Mucosa of descending colon (tissue), 3 donors: ENCODE data around the gene OGA. TPM values are rescaled to one million over a fixed set of nuclear protein-coding genes. Genes with fewer than 3 reads are reported as not detected.

Experiments
- ATAC-seq: fragments of 200-7000 bp; cut with Tn5 transposase; one replicate; pipeline ENCODE4 v1.9.1; 2020; ENCODE audit warnings: mild to moderate bottlenecking, moderate library complexity
- DNase-seq, 3 donors: peaks; one replicate each; pipeline ENCODE4 v3.0.0-alpha.2; 2020
- H3K36me3 ChIP-seq: fragments of 200-600 bp; one replicate; pipeline ENCODE4 v1.8.0; 2021; ENCODE audit warnings: low read depth, mild to moderate bottlenecking
- H3K4me1 ChIP-seq: fragments of 200-600 bp; one replicate; pipeline ENCODE4 v1.8.0; 2021; ENCODE audit warnings: low read depth, mild to moderate bottlenecking
- H3K4me3 ChIP-seq: fragments of 200-600 bp; one replicate; pipeline ENCODE4 v1.8.0; 2021; ENCODE audit warnings: mild to moderate bottlenecking
- H3K9me3 ChIP-seq: fragments of 200-600 bp; one replicate; pipeline ENCODE4 v1.8.0; 2021; ENCODE audit warnings: mild to moderate bottlenecking
- intact Hi-C, 2 donors: fragments of 100-400 bp; cut with DNase I in 1 of 2; cut with micrococcal nuclease in 1 of 2; formaldehyde crosslinking; loops; one replicate each; pipeline versions ENCODE4 v1.11.0 to v1.11.1; 2022; cut with DNase I, micrococcal nuclease
- total RNA-seq, 3 donors: library from RNA; stranded (reverse); fragmentation: NEBNext Ultra II Directional in 2 of 3; extraction: Animal tissue kit (Norgen Biotek cat#: 25700) in 2 of 3; gene quantifications; one replicate each; pipeline versions ENCODE4 v1.2.1 to v1.2.4, GENCODE V29; 2021 to 2023
- TF ChIP-seq, protein P1 (sequence below): fragments of 200-600 bp; IDR thresholded peaks from one replicate; pipeline ENCODE4 v1.8.0; 2022; ENCODE audit warnings: antibody characterized with exemption, mild to moderate bottlenecking
- donor health status: DM: no; HTN: no; CAD: no; lungs with moderate emphysema.
- donor health status: DM: no; HTN: no; CAD: no.
- donor health status: DM: no; HTN: yes; CAD: no.

OGA gene
- total RNA-seq, 3 donors from 2014 or later, result 80.8 to 112 (median 110) TPM

- TF ChIP-seq, protein P1, sequence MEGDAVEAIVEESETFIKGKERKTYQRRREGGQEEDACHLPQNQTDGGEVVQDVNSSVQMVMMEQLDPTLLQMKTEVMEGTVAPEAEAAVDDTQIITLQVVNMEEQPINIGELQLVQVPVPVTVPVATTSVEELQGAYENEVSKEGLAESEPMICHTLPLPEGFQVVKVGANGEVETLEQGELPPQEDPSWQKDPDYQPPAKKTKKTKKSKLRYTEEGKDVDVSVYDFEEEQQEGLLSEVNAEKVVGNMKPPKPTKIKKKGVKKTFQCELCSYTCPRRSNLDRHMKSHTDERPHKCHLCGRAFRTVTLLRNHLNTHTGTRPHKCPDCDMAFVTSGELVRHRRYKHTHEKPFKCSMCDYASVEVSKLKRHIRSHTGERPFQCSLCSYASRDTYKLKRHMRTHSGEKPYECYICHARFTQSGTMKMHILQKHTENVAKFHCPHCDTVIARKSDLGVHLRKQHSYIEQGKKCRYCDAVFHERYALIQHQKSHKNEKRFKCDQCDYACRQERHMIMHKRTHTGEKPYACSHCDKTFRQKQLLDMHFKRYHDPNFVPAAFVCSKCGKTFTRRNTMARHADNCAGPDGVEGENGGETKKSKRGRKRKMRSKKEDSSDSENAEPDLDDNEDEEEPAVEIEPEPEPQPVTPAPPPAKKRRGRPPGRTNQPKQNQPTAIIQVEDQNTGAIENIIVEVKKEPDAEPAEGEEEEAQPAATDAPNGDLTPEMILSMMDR, result no peak
- Histone ChIP-seq H3K36me3 (no peaks in the 10 kb centered on the region), H3K4me3 (no peak overlapping the region), H3K4me1 (no peaks in the 10 kb centered on the region), H3K9me3 (peaks cover 10% of the 10 kb centered on the region)
- DNase-seq (no peak), ATAC-seq (no peak)
- intact Hi-C loops, result no loop called here
These were observed 39.7 kb upstream of the OGA start for GRCh38 chr10:101857802-101858476.

- Histone ChIP-seq H3K4me3 (no peak overlapping the region), H3K4me1 (no peaks in the 10 kb centered on the region), H3K9me3 (peaks cover 10% of the 10 kb centered on the region), H3K36me3 (no peaks in the 10 kb centered on the region)
- no peak for ATAC-seq
- TF ChIP-seq, protein P1, result no peak
- intact Hi-C loops, result no loop called here
- no peak for DNase-seq
These were observed 38.4 kb upstream of the OGA start for GRCh38 chr10:101856626-101857025.

DNA sequence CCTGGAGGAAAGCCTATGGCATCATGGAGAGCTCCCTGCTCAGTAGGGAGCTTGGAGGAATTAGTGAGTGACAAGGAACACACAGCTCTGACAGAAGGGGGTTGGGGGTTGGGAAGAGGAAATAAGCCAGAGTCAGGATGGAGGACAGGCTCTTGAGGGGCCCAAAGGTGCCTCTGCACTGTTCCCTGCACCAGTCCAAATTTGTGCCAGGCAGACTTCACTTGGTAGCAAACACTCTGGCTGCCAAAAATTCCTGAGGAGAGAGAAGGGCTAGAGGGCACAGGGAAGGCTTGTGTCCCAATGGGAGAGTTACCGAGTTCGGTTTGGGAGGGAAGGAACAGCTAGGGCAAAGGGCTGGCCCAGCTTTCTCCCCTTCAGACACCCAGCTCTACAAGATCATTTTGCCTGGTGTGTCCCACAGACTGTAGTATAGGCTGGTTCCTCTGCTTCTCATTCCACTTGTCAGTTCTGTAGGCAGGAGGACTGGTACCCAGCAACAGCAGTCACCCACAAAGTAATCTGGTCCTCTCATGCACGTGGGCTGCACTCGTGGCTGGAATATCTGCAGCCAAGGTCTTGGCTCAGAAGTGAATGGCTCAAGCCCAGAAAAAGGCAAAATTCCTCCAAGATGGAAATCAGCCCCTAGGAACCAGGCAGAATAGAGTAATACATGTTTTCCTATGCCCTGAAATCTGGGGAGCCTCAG is 33.3 kb upstream of the OGA start:
- Histone ChIP-seq H3K36me3 (no peaks in the 10 kb centered on the region), H3K9me3 (no peaks in the 10 kb centered on the region), H3K4me1 (no peaks in the 10 kb centered on the region), H3K4me3 (no peak overlapping the region)
- DNase-seq (no peak), ATAC-seq (no peak)
- TF ChIP-seq, protein P1, result no peak
- intact Hi-C loops, result no loop called here

GRCh38 chr10:101850749-101851148 is 32.5 kb upstream of the OGA start:
- TF ChIP-seq, protein P1, result no peak
- no peak overlapping the region for H3K4me3 ChIP-seq
- ATAC-seq (no peak), DNase-seq (no peak)
- intact Hi-C loops, result no loop called here
- no peaks in the 10 kb centered on the region for H3K4me1 ChIP-seq
- H3K36me3 ChIP-seq, result no peaks in the 10 kb centered on the region
- no peaks in the 10 kb centered on the region for H3K9me3 ChIP-seq

DNA sequence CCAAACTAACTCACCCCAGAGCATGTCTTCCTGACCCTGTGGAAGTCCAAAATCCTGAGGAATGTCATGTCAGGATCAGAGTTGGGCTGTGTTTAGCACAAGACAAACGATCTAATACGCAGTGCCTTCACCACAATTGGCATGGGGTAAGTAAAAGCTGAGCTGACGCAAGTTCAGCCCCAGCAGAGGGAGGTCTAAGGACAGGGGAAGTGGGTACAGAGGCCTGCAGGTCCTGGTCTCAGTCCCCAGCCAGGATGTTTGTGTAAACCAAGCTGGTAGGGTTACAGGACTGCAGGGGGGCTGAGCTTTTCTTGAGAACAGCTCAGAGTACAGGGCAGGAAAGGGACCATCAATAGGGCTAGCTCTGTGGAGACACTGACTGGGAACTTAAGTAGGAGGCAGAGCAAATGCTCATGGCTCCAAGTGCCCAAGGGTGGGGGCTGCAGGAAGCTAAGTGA is 30.7 kb upstream of the OGA start:
- H3K36me3 ChIP-seq, result no peaks in the 10 kb centered on the region
- TF ChIP-seq, protein P1, result no peak
- H3K4me1 ChIP-seq, result no peaks in the 10 kb centered on the region
- no peak overlapping the region for H3K4me3 ChIP-seq
- intact Hi-C loops, result loop anchor here in 1 of 2 donors (10.0 kb wide), 1 partner anchor 156 kb away; no protein-coding TSS in a partner anchor
- no peaks in the 10 kb centered on the region for H3K9me3 ChIP-seq
- no peak for ATAC-seq
- no peak for DNase-seq
